ENCODE data around the gene KCNMB1.

The KCNMB1 gene

DNA sequence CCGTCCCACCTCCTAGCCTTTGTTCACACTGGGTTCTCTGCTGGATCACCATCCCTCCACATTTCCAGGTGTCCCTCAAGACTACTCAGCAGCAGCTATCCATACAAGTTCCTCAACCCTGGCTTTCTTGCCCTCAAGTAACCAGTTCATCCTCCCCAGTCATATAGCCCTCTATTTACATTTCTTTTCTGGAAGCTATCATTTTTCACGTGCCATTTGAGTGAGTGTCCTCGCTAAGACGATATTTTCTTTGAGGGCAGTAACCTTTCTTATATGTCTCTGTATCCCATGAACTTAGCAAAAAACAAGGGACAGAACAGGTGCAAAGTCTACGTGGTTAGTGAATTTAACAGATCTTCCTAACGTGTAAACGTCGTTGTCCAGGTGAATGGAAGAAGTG, 29.6 kb upstream of the KCNMB1 start:
- Histone ChIP-seq H3K9ac (ENCODE audit: low read length) (no peak overlapping the region), H3K79me2 (ENCODE audit: insufficient read depth, low read length) (no peaks in the 10 kb centered on the region), H2AFZ (ENCODE audit: low read depth, low read length, severe bottlenecking) (no peak overlapping the region), H3K4me2 (ENCODE audit: low read depth, low read length, poor library complexity, severe bottlenecking) (no peak overlapping the region), H4K20me1 (ENCODE audit: low read depth, low read length) (no peaks in the 10 kb centered on the region), H3K36me3 (ENCODE audit: low read length) (no peaks in the 10 kb centered on the region), H3K27ac (ENCODE audit: low read depth, low read length) (no peak overlapping the region), H3K9me3 (ENCODE audit: insufficient read depth, low read length) (no peaks in the 10 kb centered on the region), H3K4me3 (ENCODE audit: insufficient read depth, low read length, poor library complexity, severe bottlenecking) (no peak overlapping the region), H3F3A (ENCODE audit: insufficient read depth) (no peaks in the 10 kb centered on the region), H3K9me2 (replicated peaks; ENCODE audit: insufficient read depth, low read length) (no peaks in the 10 kb centered on the region), H3K27me3 (ENCODE audit: low read length) (no peaks in the 10 kb centered on the region)
- TF ChIP-seq CTCF (IDR thresholded peaks at IDR 0.05; ENCODE audit: insufficient read depth, low read length, poor library complexity, severe bottlenecking) (no peak), EZH2phosphoT487 (conservative IDR thresholded peaks at IDR 0.05; ENCODE audit: low read length) (no peak)

DNA sequence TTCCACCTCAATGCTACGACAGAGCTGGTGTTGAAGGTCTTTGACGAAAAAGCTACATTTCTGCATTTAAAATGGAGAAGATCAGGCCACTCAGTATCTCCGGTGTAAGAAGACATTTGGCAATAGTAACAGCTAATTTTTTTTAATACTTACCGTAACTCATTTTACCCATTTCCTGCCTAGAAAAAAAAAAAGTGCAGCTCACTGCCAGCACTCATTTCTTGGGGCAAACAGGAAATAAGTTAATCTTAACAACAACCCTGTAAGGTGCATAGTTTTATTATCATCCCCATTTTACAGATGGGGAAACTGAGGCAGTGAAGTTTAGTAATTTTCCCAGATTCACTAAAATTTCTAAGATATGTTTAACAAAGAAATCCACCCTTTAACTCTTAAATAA, 27.4 kb upstream of the KCNMB1 start:
- no peaks in the 10 kb centered on the region for H3K27me3 ChIP-seq (ENCODE audit: low read length)
- H3K9me3 ChIP-seq (ENCODE audit: insufficient read depth, low read length) = no peaks in the 10 kb centered on the region
- H3F3A ChIP-seq (ENCODE audit: insufficient read depth) = no peaks in the 10 kb centered on the region
- H3K79me2 ChIP-seq (ENCODE audit: insufficient read depth, low read length) = no peaks in the 10 kb centered on the region
- H3K9me2 ChIP-seq (replicated peaks; ENCODE audit: insufficient read depth, low read length) = no peaks in the 10 kb centered on the region
- no peak overlapping the region for H2AFZ ChIP-seq (ENCODE audit: low read depth, low read length, severe bottlenecking)
- H3K4me2 ChIP-seq (ENCODE audit: low read depth, low read length, poor library complexity, severe bottlenecking) = no peak overlapping the region
- H4K20me1 ChIP-seq (ENCODE audit: low read depth, low read length) = no peaks in the 10 kb centered on the region
- no peak overlapping the region for H3K9ac ChIP-seq (ENCODE audit: low read length)
- TF ChIP-seq EZH2phosphoT487 (conservative IDR thresholded peaks at IDR 0.05; ENCODE audit: low read length) = no peak
- no peak for TF ChIP-seq CTCF (IDR thresholded peaks at IDR 0.05; ENCODE audit: insufficient read depth, low read length, poor library complexity, severe bottlenecking)
- no peak overlapping the region for H3K27ac ChIP-seq (ENCODE audit: low read depth, low read length)
- H3K4me3 ChIP-seq (ENCODE audit: insufficient read depth, low read length, poor library complexity, severe bottlenecking) = no peak overlapping the region
- no peaks in the 10 kb centered on the region for H3K36me3 ChIP-seq (ENCODE audit: low read length)

- no peaks in the 10 kb centered on the region for H3K27me3 ChIP-seq (ENCODE audit: low read length)
- no peaks in the 10 kb centered on the region for H3K36me3 ChIP-seq (ENCODE audit: low read length)
- H3K9me3 ChIP-seq (ENCODE audit: insufficient read depth, low read length) = no peaks in the 10 kb centered on the region
- H3F3A ChIP-seq (ENCODE audit: insufficient read depth) = no peaks in the 10 kb centered on the region
- no peak overlapping the region for H2AFZ ChIP-seq (ENCODE audit: low read depth, low read length, severe bottlenecking)
- H3K4me3 ChIP-seq (ENCODE audit: insufficient read depth, low read length, poor library complexity, severe bottlenecking) = no peak overlapping the region
- TF ChIP-seq CTCF (IDR thresholded peaks at IDR 0.05; ENCODE audit: insufficient read depth, low read length, poor library complexity, severe bottlenecking) = no peak
- no peak for TF ChIP-seq EZH2phosphoT487 (conservative IDR thresholded peaks at IDR 0.05; ENCODE audit: low read length)
- H3K9me2 ChIP-seq (replicated peaks; ENCODE audit: insufficient read depth, low read length) = no peaks in the 10 kb centered on the region
- H3K79me2 ChIP-seq (ENCODE audit: insufficient read depth, low read length) = no peaks in the 10 kb centered on the region
- H3K9ac ChIP-seq (ENCODE audit: low read length) = no peak overlapping the region
- H4K20me1 ChIP-seq (ENCODE audit: low read depth, low read length) = 0 out of 2 replicates have a peak, but pooled peaks cover 3% of the 10 kb centered on the region
- no peak overlapping the region for H3K27ac ChIP-seq (ENCODE audit: low read depth, low read length)
- no peak overlapping the region for H3K4me2 ChIP-seq (ENCODE audit: low read depth, low read length, poor library complexity, severe bottlenecking)
Measured at GRCh38 chr5:170414786-170415185, 25.6 kb upstream of the KCNMB1 start.

All from SU-DHL-6 (cell line).